GM19193 (cell line): ENCODE results near the gene TEX29.

Experiments used
- POLR2A ChIP-seq: IDR thresholded peaks from 4 replicates; pipeline ENCODE4 v1.6.1; 2011; ENCODE audit not compliant: insufficient read depth, insufficient read length; ENCODE audit errors: extremely low read depth

TEX29 gene

GRCh38 chr13:111319998-111320911 lies at the start of gene TEX29:
Gene TEX29, plus strand, starts transcription at chr13:111320642. Its CDS starts 249 bp downstream, at chr13:111320891.
- TF ChIP-seq POLR2A: no peak

- TF ChIP-seq POLR2A: no peak
Observed at GRCh38 chr13:111270765-111271698, 49.4 kb upstream of the TEX29 start.

- no peak for TF ChIP-seq POLR2A
Observed at GRCh38 chr13:111272117-111272516, 48.3 kb upstream of the TEX29 start.

- TF ChIP-seq POLR2A: no peak
Observed at GRCh38 chr13:111275382-111275781, 45.1 kb upstream of the TEX29 start.

GRCh38 chr13:111275995-111276618 lies 44.3 kb upstream of the TEX29 start:
- no peak for TF ChIP-seq POLR2A

- no peak for TF ChIP-seq POLR2A
Observed at GRCh38 chr13:111278258-111278657, 42.2 kb upstream of the TEX29 start.

GRCh38 chr13:111278743-111279652 lies 41.4 kb upstream of the TEX29 start:
- no peak for TF ChIP-seq POLR2A

- TF ChIP-seq POLR2A: no peak
Observed at GRCh38 chr13:111280226-111280625, 40.2 kb upstream of the TEX29 start.

- TF ChIP-seq POLR2A: no peak
Observed at GRCh38 chr13:111280681-111281585, 39.5 kb upstream of the TEX29 start.

GRCh38 chr13:111281751-111282311 lies 38.6 kb upstream of the TEX29 start:
- no peak for TF ChIP-seq POLR2A

- TF ChIP-seq POLR2A: no peak
Observed at GRCh38 chr13:111282425-111282824, 38.0 kb upstream of the TEX29 start.

GRCh38 chr13:111282997-111283396 lies 37.4 kb upstream of the TEX29 start:
- TF ChIP-seq POLR2A: no peak

- no peak for TF ChIP-seq POLR2A
Observed at GRCh38 chr13:111283457-111283856, 37.0 kb upstream of the TEX29 start.
